Measurements from ENCODE around the gene SLC17A5. TPM values are rescaled to one million over a fixed set of nuclear protein-coding genes. Genes with fewer than 3 reads are reported as not detected.

SLC17A5 gene
- total and polyA plus RNA-seq, 9 of the 15 experiments (the other 6 are each of a cell fraction or from before 2014, with no cell fraction given) = 1.3 to 7.2 (median 3.4) TPM

DNA sequence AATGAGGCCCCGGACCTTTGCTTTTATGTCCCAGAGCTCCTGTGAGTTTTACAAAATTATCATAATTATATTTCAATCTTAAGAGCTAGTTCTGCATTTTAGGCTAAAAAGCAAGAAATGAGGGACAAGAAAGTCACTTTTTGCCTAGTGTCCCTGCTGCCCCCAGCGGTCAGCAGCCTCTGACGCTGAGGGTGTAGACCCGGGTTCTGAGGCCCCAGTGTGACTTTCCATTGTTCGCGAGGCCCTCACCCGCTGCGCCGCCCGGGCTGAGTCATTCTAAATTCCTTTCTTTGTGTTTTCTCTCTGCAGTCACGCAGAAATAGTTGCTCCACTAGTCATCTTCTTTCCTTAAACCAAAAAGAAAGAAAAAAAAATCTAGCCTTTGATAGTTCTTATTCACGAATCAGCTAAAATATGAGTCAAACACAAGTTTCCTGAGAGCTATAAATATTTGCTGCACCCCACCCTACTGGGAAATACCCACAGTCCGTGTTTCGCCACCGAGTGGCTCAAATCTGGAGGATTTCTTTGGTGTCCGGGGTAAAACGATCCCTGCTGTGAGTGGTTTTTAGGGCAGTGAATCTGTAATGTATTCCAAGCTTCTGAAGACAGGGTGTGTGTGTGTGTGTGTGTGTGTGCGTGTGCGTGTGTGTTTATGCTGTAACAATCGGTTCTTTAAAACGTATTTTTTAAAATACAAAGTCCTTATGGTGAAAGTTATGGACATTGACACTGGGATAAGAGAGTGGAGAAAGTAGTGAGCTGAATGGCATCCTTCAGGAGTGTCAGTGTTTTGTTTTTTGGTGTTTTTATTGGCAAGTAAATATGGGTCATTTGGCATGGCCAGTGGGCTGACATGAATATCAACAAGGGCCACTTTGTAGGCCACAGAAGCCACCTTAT is 73.3 kb downstream of the SLC17A5 start (continued):
- TF ChIP-seq RNF2 (IDR thresholded peaks at IDR 0.05) (peak; percentile 78; the same call in 1 of the 2 replicates), PHB (CRISPR knock-in tag; IDR thresholded peaks at IDR 0.05) (no peak), HLTF (IDR thresholded peaks at IDR 0.05) (peak; percentile 41; the same call in 1 of the 2 replicates), ELF4 (CRISPR knock-in tag; IDR thresholded peaks at IDR 0.05) (peak; percentile 4; the same call in 1 of the 2 replicates), XRCC3 (IDR thresholded peaks at IDR 0.05) (no peak), BMI1 (IDR thresholded peaks at IDR 0.05; ENCODE audit: low read length) (0 out of 2 replicates have a peak, but pooled peaks have one; percentile 32), XRCC5 (IDR thresholded peaks at IDR 0.05; ENCODE audit: low read depth, low read length) (peak; percentile 21; the same call in 1 of the 2 replicates), SMAD4 (CRISPR knock-in tag; conservative IDR thresholded peaks at IDR 0.05) (peak; percentile 67; the same call in 1 of the 2 replicates), RUNX1 (IDR thresholded peaks at IDR 0.05; ENCODE audit: low read depth) (no peak), ZNF217 (CRISPR knock-in tag; IDR thresholded peaks at IDR 0.05) (no peak), SOX6 (IDR thresholded peaks at IDR 0.05) (peak; percentile 99), ZNF766 (CRISPR knock-in tag; conservative IDR thresholded peaks at IDR 0.05) (peak; percentile 45; the same call in 1 of the 2 replicates), ZFX (CRISPR knock-in tag; IDR thresholded peaks at IDR 0.05) (peak; percentile 70), ZNF644 (tag; IDR thresholded peaks at IDR 0.05; ENCODE audit: low read depth) (peak; percentile 67; the same call in 1 of the 2 replicates), NR4A1 (CRISPR knock-in tag; IDR thresholded peaks at IDR 0.05) (no peak), NR4A1 (tag; IDR thresholded peaks at IDR 0.05) (0 out of 2 replicates have a peak, but pooled peaks have one; percentile 48), ZNF584 (CRISPR knock-in tag; IDR thresholded peaks at IDR 0.05; ENCODE audit: low read depth) (peak; percentile 54; the same call in 1 of the 2 replicates), HDAC8 (tag; IDR thresholded peaks at IDR 0.05) (0 out of 2 replicates have a peak, but pooled peaks have one; percentile 37), SMARCA4 (IDR thresholded peaks at IDR 0.05) (peak; percentile 84)
- TF ChIP-seq, protein P1, sequence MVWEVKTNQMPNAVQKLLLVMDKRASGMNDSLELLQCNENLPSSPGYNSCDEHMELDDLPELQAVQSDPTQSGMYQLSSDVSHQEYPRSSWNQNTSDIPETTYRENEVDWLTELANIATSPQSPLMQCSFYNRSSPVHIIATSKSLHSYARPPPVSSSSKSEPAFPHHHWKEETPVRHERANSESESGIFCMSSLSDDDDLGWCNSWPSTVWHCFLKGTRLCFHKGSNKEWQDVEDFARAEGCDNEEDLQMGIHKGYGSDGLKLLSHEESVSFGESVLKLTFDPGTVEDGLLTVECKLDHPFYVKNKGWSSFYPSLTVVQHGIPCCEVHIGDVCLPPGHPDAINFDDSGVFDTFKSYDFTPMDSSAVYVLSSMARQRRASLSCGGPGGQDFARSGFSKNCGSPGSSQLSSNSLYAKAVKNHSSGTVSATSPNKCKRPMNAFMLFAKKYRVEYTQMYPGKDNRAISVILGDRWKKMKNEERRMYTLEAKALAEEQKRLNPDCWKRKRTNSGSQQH (CRISPR knock-in tag; IDR thresholded peaks at IDR 0.05) = 0 out of 2 replicates have a peak, but pooled peaks have one; percentile 36
- TF ChIP-seq, protein P2, sequence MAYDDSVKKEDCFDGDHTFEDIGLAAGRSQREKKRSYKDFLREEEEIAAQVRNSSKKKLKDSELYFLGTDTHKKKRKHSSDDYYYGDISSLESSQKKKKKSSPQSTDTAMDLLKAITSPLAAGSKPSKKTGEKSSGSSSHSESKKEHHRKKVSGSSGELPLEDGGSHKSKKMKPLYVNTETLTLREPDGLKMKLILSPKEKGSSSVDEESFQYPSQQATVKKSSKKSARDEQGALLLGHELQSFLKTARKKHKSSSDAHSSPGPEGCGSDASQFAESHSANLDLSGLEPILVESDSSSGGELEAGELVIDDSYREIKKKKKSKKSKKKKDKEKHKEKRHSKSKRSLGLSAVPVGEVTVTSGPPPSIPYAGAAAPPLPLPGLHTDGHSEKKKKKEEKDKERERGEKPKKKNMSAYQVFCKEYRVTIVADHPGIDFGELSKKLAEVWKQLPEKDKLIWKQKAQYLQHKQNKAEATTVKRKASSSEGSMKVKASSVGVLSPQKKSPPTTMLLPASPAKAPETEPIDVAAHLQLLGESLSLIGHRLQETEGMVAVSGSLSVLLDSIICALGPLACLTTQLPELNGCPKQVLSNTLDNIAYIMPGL (CRISPR knock-in tag; IDR thresholded peaks at IDR 0.05) = no peak

Measured in K562 (cell line).